ENCODE results near the gene MMP8. TPM values are rescaled to one million over a fixed set of nuclear protein-coding genes. Genes with fewer than 3 reads are reported as not detected.

The MMP8 gene
- total and polyA plus RNA-seq, 9 of the 15 experiments (the other 6 are each of a cell fraction or from before 2014, with no cell fraction given), result not detected

- TF ChIP-seq CTCF (IDR thresholded peaks at IDR 0.05 in 2 of 3, conservative IDR thresholded peaks at IDR 0.05 in 1 of 3; ENCODE audit: insufficient read depth in 2 of 3, low read depth in 1 of 3, low read length in 3 of 3) (peak; percentile 52 to 79 (median 55); a peak in 4 of 6 replicates), ZNF140 (CRISPR knock-in tag; IDR thresholded peaks at IDR 0.05) (no peak), ZNF384 (IDR thresholded peaks at IDR 0.05; ENCODE audit: low read depth, low read length) (no peak), ZNF780A (CRISPR knock-in tag; IDR thresholded peaks at IDR 0.05) (no peak), NCOR1 (IDR thresholded peaks at IDR 0.05) (no peak), IRF2 (CRISPR knock-in tag; IDR thresholded peaks at IDR 0.05) (no peak), RAD21 (CRISPR knock-in tag; conservative IDR thresholded peaks at IDR 0.05 in 1 of 2, IDR thresholded peaks at IDR 0.05 in 1 of 2) (peak in 1 of 2 experiments; percentile 46; a peak in 3 of 4 replicates), TAF7 (tag; IDR thresholded peaks at IDR 0.05) (no peak), MYC (IDR thresholded peaks at IDR 0.05; ENCODE audit: low read depth, low read length) (no peak), MYC (CRISPR knock-in tag; IDR thresholded peaks at IDR 0.05; ENCODE audit: borderline replicate concordance, low read depth) (no peak), ARHGAP35 (IDR thresholded peaks at IDR 0.05; ENCODE audit: partially characterized antibody) (no peak), NELFE (IDR thresholded peaks at IDR 0.05; ENCODE audit: insufficient read depth, insufficient read length) (no peak), ATF7 (IDR thresholded peaks at IDR 0.05) (no peak), ZNF224 (CRISPR knock-in tag; IDR thresholded peaks at IDR 0.05) (no peak), MNT (conservative IDR thresholded peaks at IDR 0.05) (no peak)
These were observed 60.6 kb downstream of the MMP8 start (continued) for GRCh38 chr11:102664001-102664752.

Data from K562 (cell line).